Hippocampal formation (tissue), 2 donors: ENCODE results near the gene ESPNL.

Experiments
- DNase-seq, 2 donors: peaks; one replicate each; lab custom pipeline; 2025; lab: John Stamatoyannopoulos, UW

Gene ESPNL

GRCh38 chr2:238079874-238080327 lies 20.2 kb upstream of the ESPNL start:
- DNase-seq, result no peak

- no peak for DNase-seq
Observed at GRCh38 chr2:238080518-238080917, 19.6 kb upstream of the ESPNL start.

GRCh38 chr2:238081150-238081549 lies 19.0 kb upstream of the ESPNL start:
- DNase-seq, result peak in 1 of 2 donors; percentile 16

- no peak for DNase-seq
Observed at GRCh38 chr2:238081561-238081960, 18.6 kb upstream of the ESPNL start.

GRCh38 chr2:238082151-238082550 lies 18.0 kb upstream of the ESPNL start:
- DNase-seq, result no peak

GRCh38 chr2:238082827-238083226 lies 17.3 kb upstream of the ESPNL start:
- no peak for DNase-seq

GRCh38 chr2:238083919-238084318 lies 16.2 kb upstream of the ESPNL start:
- DNase-seq, result no peak

- no peak for DNase-seq
Observed at GRCh38 chr2:238084761-238085160, 15.4 kb upstream of the ESPNL start.

- DNase-seq, result no peak
Observed at GRCh38 chr2:238085899-238086298, 14.2 kb upstream of the ESPNL start.

GRCh38 chr2:238087211-238087610 lies 12.9 kb upstream of the ESPNL start:
- no peak for DNase-seq

- no peak for DNase-seq
Observed at GRCh38 chr2:238090887-238091286, 9.3 kb upstream of the ESPNL start.

GRCh38 chr2:238091436-238092060 lies 8.6 kb upstream of the ESPNL start:
- no peak for DNase-seq

- no peak for DNase-seq
Observed at GRCh38 chr2:238092486-238093035, 7.6 kb upstream of the ESPNL start.

- DNase-seq, result no peak
Observed at GRCh38 chr2:238093181-238094140, 6.7 kb upstream of the ESPNL start.

GRCh38 chr2:238094438-238095022 lies 5.6 kb upstream of the ESPNL start:
- DNase-seq, result no peak

GRCh38 chr2:238095143-238095542 lies 5.0 kb upstream of the ESPNL start:
- no peak for DNase-seq

- DNase-seq, result no peak
Observed at GRCh38 chr2:238096311-238097011, 3.7 kb upstream of the ESPNL start.

- no peak for DNase-seq
Observed at GRCh38 chr2:238097201-238097987, 2.7 kb upstream of the ESPNL start.

GRCh38 chr2:238097988-238098871 lies 1.9 kb upstream of the ESPNL start:
- no peak for DNase-seq
